ENCODE measurements around the gene CXCL8. TPM values are rescaled to one million over a fixed set of nuclear protein-coding genes. Genes with fewer than 3 reads are reported as not detected.

Gene CXCL8
- total RNA-seq, 1 donor from 2014 or later = 322 TPM

GRCh38 chr4:73715659-73716058, 24.7 kb upstream of the CXCL8 start:
- DNase-seq (ENCODE audit: extremely low read depth, low read depth, low spot score) = no peak

- no peak for DNase-seq (ENCODE audit: extremely low read depth, low read depth, low spot score)
Observed at GRCh38 chr4:73718375-73719373, 21.7 kb upstream of the CXCL8 start.

- DNase-seq (ENCODE audit: extremely low read depth, low read depth, low spot score) = no peak
Observed at GRCh38 chr4:73721435-73721834, 18.9 kb upstream of the CXCL8 start.

GRCh38 chr4:73721909-73722308, 18.5 kb upstream of the CXCL8 start:
- no peak for DNase-seq (ENCODE audit: extremely low read depth, low read depth, low spot score)

GRCh38 chr4:73723023-73723422, 17.3 kb upstream of the CXCL8 start:
- DNase-seq (ENCODE audit: extremely low read depth, low read depth, low spot score) = no peak

- no peak for DNase-seq (ENCODE audit: extremely low read depth, low read depth, low spot score)
Observed at GRCh38 chr4:73723928-73724327, 16.4 kb upstream of the CXCL8 start.

GRCh38 chr4:73725510-73725909, 14.9 kb upstream of the CXCL8 start:
- no peak for DNase-seq (ENCODE audit: extremely low read depth, low read depth, low spot score)

GRCh38 chr4:73725985-73726384, 14.4 kb upstream of the CXCL8 start:
- DNase-seq (ENCODE audit: extremely low read depth, low read depth, low spot score) = no peak

GRCh38 chr4:73727685-73728084, 12.7 kb upstream of the CXCL8 start:
- no peak for DNase-seq (ENCODE audit: extremely low read depth, low read depth, low spot score)

- no peak for DNase-seq (ENCODE audit: extremely low read depth, low read depth, low spot score)
Observed at GRCh38 chr4:73728091-73728741, 12.2 kb upstream of the CXCL8 start.

GRCh38 chr4:73729534-73730165, 10.7 kb upstream of the CXCL8 start:
- no peak for DNase-seq (ENCODE audit: extremely low read depth, low read depth, low spot score)

GRCh38 chr4:73730292-73730691, 10.1 kb upstream of the CXCL8 start:
- no peak for DNase-seq (ENCODE audit: extremely low read depth, low read depth, low spot score)

- no peak for DNase-seq (ENCODE audit: extremely low read depth, low read depth, low spot score)
Observed at GRCh38 chr4:73730867-73731266, 9.5 kb upstream of the CXCL8 start.

GRCh38 chr4:73731968-73732610, 8.3 kb upstream of the CXCL8 start:
- DNase-seq (ENCODE audit: extremely low read depth, low read depth, low spot score) = no peak

- no peak for DNase-seq (ENCODE audit: extremely low read depth, low read depth, low spot score)
Observed at GRCh38 chr4:73732759-73733431, 7.5 kb upstream of the CXCL8 start.

- no peak for DNase-seq (ENCODE audit: extremely low read depth, low read depth, low spot score)
Observed at GRCh38 chr4:73734530-73735001, 5.8 kb upstream of the CXCL8 start.

GRCh38 chr4:73735231-73735630, 5.1 kb upstream of the CXCL8 start:
- DNase-seq (ENCODE audit: extremely low read depth, low read depth, low spot score) = no peak

GRCh38 chr4:73741031-73741749, 821 bp downstream of the CXCL8 start:
- no peak for DNase-seq (ENCODE audit: extremely low read depth, low read depth, low spot score)

- DNase-seq (ENCODE audit: extremely low read depth, low read depth, low spot score) = no peak
Observed at GRCh38 chr4:73741750-73742489, 1.6 kb downstream of the CXCL8 start.

Measured in glomerular endothelial cell (primary cell).